LNCaP clone FGC (cell line): ENCODE data around the gene NUB1.

ENCODE experiments used
- DNase-seq: peaks from one replicate; pipeline ENCODE4 v3.0.0-alpha.2; 2011; ENCODE audit warnings: low read depth
- H3K4me3 ChIP-seq: 2 replicates; pipeline ENCODE4 v1.5.1; 2011; ENCODE audit warnings: mild to moderate bottlenecking, low read depth, low read length, control low read depth
- CTCF ChIP-seq: IDR thresholded peaks from 2 replicates; pipeline ENCODE4 v1.5.1; 2012; ENCODE audit warnings: mild to moderate bottlenecking; ENCODE audit not compliant: control insufficient read depth, insufficient read depth; ENCODE audit errors: extremely low read depth

NUB1 gene

GRCh38 chr7:151391358-151391730 is 49.7 kb downstream of the NUB1 start:
- no peak for DNase-seq
- no peak overlapping the region for H3K4me3 ChIP-seq
- TF ChIP-seq CTCF = no peak

- no peak for TF ChIP-seq CTCF
- no peak for DNase-seq
- H3K4me3 ChIP-seq = no peak overlapping the region
Observed at GRCh38 chr7:151392002-151392401, 50.4 kb downstream of the NUB1 start.

- H3K4me3 ChIP-seq = no peak overlapping the region
- no peak for DNase-seq
- no peak for TF ChIP-seq CTCF
Observed at GRCh38 chr7:151392426-151392825, 50.8 kb downstream of the NUB1 start.

GRCh38 chr7:151393031-151393977 is 51.7 kb downstream of the NUB1 start:
- H3K4me3 ChIP-seq = no peak overlapping the region
- DNase-seq = no peak
- no peak for TF ChIP-seq CTCF

- no peak overlapping the region for H3K4me3 ChIP-seq
- TF ChIP-seq CTCF = no peak
- DNase-seq = no peak
Observed at GRCh38 chr7:151394076-151395035, 52.7 kb downstream of the NUB1 start.

GRCh38 chr7:151395036-151395367 is 53.4 kb downstream of the NUB1 start:
- DNase-seq = no peak
- no peak overlapping the region for H3K4me3 ChIP-seq
- TF ChIP-seq CTCF = no peak
